DND-41 (cell line): ENCODE measurements around the gene HAP1.

ENCODE experiments used
- ATAC-seq: fragments of 200-7000 bp; cut with Tn5 transposase; 3 replicates; pipeline ENCODE4 v1.9.1; 2021; ENCODE audit warnings: low read depth; ENCODE audit not compliant: insufficient read depth
- DNase-seq: peaks from one replicate; pipeline ENCODE4 v3.0.0-alpha.2; 2020
- H2AFZ ChIP-seq: 2 replicates; pipeline ENCODE4 v1.6.0; 2012; ENCODE audit warnings: low read depth, low read length
- H3K27ac ChIP-seq: 2 replicates; pipeline ENCODE4 v1.5.1; 2012; ENCODE audit warnings: low read length, inconsistent platforms
- H3K27me3 ChIP-seq: fragments of 200-600 bp; sonication (generic); 2 replicates; pipeline ENCODE4 v1.6.0; 2012; ENCODE audit warnings: low read length, mild to moderate bottlenecking, inconsistent platforms; ENCODE audit not compliant: insufficient read depth, poor library complexity
- H3K36me3 ChIP-seq: 2 replicates; pipeline ENCODE4 v1.5.1; 2012; ENCODE audit warnings: low read length, inconsistent platforms; ENCODE audit not compliant: insufficient read depth
- H3K4me1 ChIP-seq: 2 replicates; pipeline ENCODE4 v1.5.1; 2012; ENCODE audit warnings: mild to moderate bottlenecking, low read length; ENCODE audit not compliant: insufficient read depth
- H3K4me2 ChIP-seq: 2 replicates; pipeline ENCODE4 v1.6.0; 2012; ENCODE audit warnings: mild to moderate bottlenecking, moderate library complexity, low read length, inconsistent platforms; ENCODE audit not compliant: insufficient read depth
- H3K4me3 ChIP-seq, 2 experiments: fragments of 200-600 bp in 1 of 2; shearing (Covaris generic) in 1 of 2; 2 replicates each; pipeline ENCODE4 v1.5.1; 2012 to 2016; ENCODE audit warnings: inconsistent platforms in 2 of 2, low read length in 2 of 2, mild to moderate bottlenecking in 2 of 2, low read depth in 1 of 2, moderate library complexity in 1 of 2
- H3K79me2 ChIP-seq: 2 replicates; pipeline ENCODE4 v1.6.0; 2012; ENCODE audit warnings: low read length, inconsistent platforms; ENCODE audit not compliant: insufficient read depth
- H3K9ac ChIP-seq: 2 replicates; pipeline ENCODE4 v1.6.0; 2012; ENCODE audit warnings: low read depth, mild to moderate bottlenecking, inconsistent platforms, low read length, moderate library complexity
- H3K9me3 ChIP-seq: 2 replicates; pipeline ENCODE4 v1.5.1; 2012; ENCODE audit warnings: low read length, moderate library complexity, mild to moderate bottlenecking, inconsistent platforms; ENCODE audit not compliant: insufficient read depth, severe bottlenecking
- H4K20me1 ChIP-seq: 2 replicates; pipeline ENCODE4 v1.6.0; 2012; ENCODE audit warnings: low read length; ENCODE audit not compliant: insufficient read depth
- CTCF ChIP-seq: IDR thresholded peaks from 2 replicates; pipeline ENCODE4 v1.5.1; 2012; ENCODE audit warnings: borderline replicate concordance, low read length, moderate library complexity, mild to moderate bottlenecking; ENCODE audit not compliant: poor library complexity, severe bottlenecking; ENCODE audit errors: extremely low read depth
- EZH2 ChIP-seq: IDR thresholded peaks from 3 replicates; pipeline ENCODE4 v1.6.1; 2012; ENCODE audit warnings: borderline replicate concordance, low read depth, mild to moderate bottlenecking, moderate library complexity, low read length, inconsistent platforms; ENCODE audit not compliant: severe bottlenecking

Gene HAP1

GRCh38 chr17:41734949-41735313, 488 bp upstream of the HAP1 start:
- H3K4me3 ChIP-seq, result no peak overlapping the region
- no peaks in the 10 kb centered on the region for H3K79me2 ChIP-seq
- DNase-seq (no peak), ATAC-seq (no peak)
- H3K4me1 ChIP-seq, result peaks cover 7% of the 10 kb centered on the region
- no peak overlapping the region for H3K27ac ChIP-seq
- no peaks in the 10 kb centered on the region for H3K9me3 ChIP-seq
- no peak overlapping the region for H3K9ac ChIP-seq
- peaks cover 4% of the 10 kb centered on the region for H3K27me3 ChIP-seq
- H4K20me1 ChIP-seq, result no peaks in the 10 kb centered on the region
- TF ChIP-seq CTCF (no peak), EZH2 (no peak)
- no peak overlapping the region for H3K4me2 ChIP-seq
- no peaks in the 10 kb centered on the region for H3K36me3 ChIP-seq
- H2AFZ ChIP-seq, result no peak overlapping the region

GRCh38 chr17:41733348-41734138, 900 bp downstream of the HAP1 start:
- Histone ChIP-seq H3K27ac (no peak overlapping the region), H3K9me3 (no peaks in the 10 kb centered on the region), H2AFZ (no peak overlapping the region), H3K79me2 (no peaks in the 10 kb centered on the region), H3K36me3 (no peaks in the 10 kb centered on the region), H3K27me3 (peaks cover 4% of the 10 kb centered on the region), H4K20me1 (no peaks in the 10 kb centered on the region), H3K4me3 (no peak overlapping the region), H3K9ac (no peak overlapping the region), H3K4me1 (peaks cover 6% of the 10 kb centered on the region), H3K4me2 (no peak overlapping the region)
- TF ChIP-seq CTCF, result no peak
- no peak for TF ChIP-seq EZH2
- ATAC-seq (no peak), DNase-seq (no peak)

DNA sequence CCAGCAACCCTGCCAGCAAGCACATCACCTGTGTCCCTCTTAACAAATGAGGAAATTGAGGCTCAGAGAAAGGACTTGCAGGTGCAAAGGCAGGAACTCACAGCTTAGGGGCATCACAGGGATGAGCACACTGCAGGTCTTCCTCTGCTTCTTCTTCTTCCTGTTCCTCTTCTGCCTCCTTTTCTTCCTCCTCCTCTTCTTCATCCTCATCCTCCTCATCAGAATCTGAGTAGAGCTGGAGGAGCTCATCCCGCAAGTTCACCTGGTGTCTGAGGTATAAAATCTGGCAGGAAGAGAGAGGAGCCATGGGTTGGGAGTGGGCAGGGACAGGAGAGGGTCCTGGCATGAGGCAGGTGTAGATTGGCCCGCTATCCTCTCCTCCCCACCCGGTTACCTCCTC, 2.6 kb downstream of the HAP1 start:
- no peak overlapping the region for H3K4me3 ChIP-seq
- H4K20me1 ChIP-seq, result no peaks in the 10 kb centered on the region
- H3K9me3 ChIP-seq, result no peaks in the 10 kb centered on the region
- H3K4me2 ChIP-seq, result no peak overlapping the region
- no peaks in the 10 kb centered on the region for H3K36me3 ChIP-seq
- H3K27me3 ChIP-seq, result peaks cover 4% of the 10 kb centered on the region
- no peak overlapping the region for H2AFZ ChIP-seq
- no peaks in the 10 kb centered on the region for H3K4me1 ChIP-seq
- no peak overlapping the region for H3K27ac ChIP-seq
- DNase-seq (no peak), ATAC-seq (no peak)
- H3K9ac ChIP-seq, result no peak overlapping the region
- TF ChIP-seq CTCF (no peak), EZH2 (no peak)
- H3K79me2 ChIP-seq, result no peaks in the 10 kb centered on the region

- Histone ChIP-seq H4K20me1 (no peaks in the 10 kb centered on the region), H3K9ac (no peak overlapping the region), H3K27ac (no peak overlapping the region), H3K4me2 (no peak overlapping the region), H3K27me3 (peaks cover 4% of the 10 kb centered on the region), H3K36me3 (no peaks in the 10 kb centered on the region), H3K4me3 (no peak overlapping the region), H2AFZ (no peak overlapping the region), H3K4me1 (no peaks in the 10 kb centered on the region), H3K9me3 (no peaks in the 10 kb centered on the region), H3K79me2 (no peaks in the 10 kb centered on the region)
- DNase-seq (no peak), ATAC-seq (no peak)
- no peak for TF ChIP-seq EZH2
- TF ChIP-seq CTCF, result no peak
These were observed 4.0 kb downstream of the HAP1 start for GRCh38 chr17:41730479-41730878.
